CD4-positive, alpha-beta T cell treated with Interleukin-4 for 4 hours (primary cell): ENCODE data around the gene ATF3.

Source experiments
- DNase-seq: peaks from one replicate; pipeline ENCODE4 v3.0.0-alpha.2; 2020

ATF3 gene

GRCh38 chr1:212608392-212608958 lies at the start of gene ATF3:
Gene ATF3, plus strand, starts transcription at chr1:212608761. Its CDS starts 6,261 bp downstream, at chr1:212615022.
- peak; percentile 93 for DNase-seq

GRCh38 chr1:212559929-212560328 lies 48.6 kb upstream of the ATF3 start:
- DNase-seq, result no peak

GRCh38 chr1:212560933-212561460 lies 47.6 kb upstream of the ATF3 start:
- no peak for DNase-seq

- no peak for DNase-seq
These were observed 47.0 kb upstream of the ATF3 start for GRCh38 chr1:212561501-212561931.

- no peak for DNase-seq
These were observed 45.8 kb upstream of the ATF3 start for GRCh38 chr1:212562771-212563170.

GRCh38 chr1:212565079-212565478 lies 43.5 kb upstream of the ATF3 start:
- no peak for DNase-seq

- no peak for DNase-seq
These were observed 42.8 kb upstream of the ATF3 start for GRCh38 chr1:212565571-212566305.

- DNase-seq, result peak; percentile 88
These were observed 41.8 kb upstream of the ATF3 start for GRCh38 chr1:212566522-212567479.

- DNase-seq, result no peak
These were observed 40.9 kb upstream of the ATF3 start for GRCh38 chr1:212567638-212568037.

- no peak for DNase-seq
These were observed 39.5 kb upstream of the ATF3 start for GRCh38 chr1:212568978-212569537.

GRCh38 chr1:212574732-212575131 lies 33.8 kb upstream of the ATF3 start:
- DNase-seq, result no peak

- no peak for DNase-seq
These were observed 33.2 kb upstream of the ATF3 start for GRCh38 chr1:212575333-212575732.

GRCh38 chr1:212578041-212578440 lies 30.5 kb upstream of the ATF3 start:
- no peak for DNase-seq

GRCh38 chr1:212581034-212581433 lies 27.5 kb upstream of the ATF3 start:
- no peak for DNase-seq

- DNase-seq, result no peak
These were observed 26.3 kb upstream of the ATF3 start for GRCh38 chr1:212582291-212582690.

- DNase-seq, result no peak
These were observed 25.5 kb upstream of the ATF3 start for GRCh38 chr1:212582808-212583615.

GRCh38 chr1:212583643-212584042 lies 24.9 kb upstream of the ATF3 start:
- DNase-seq, result no peak

- no peak for DNase-seq
These were observed 24.3 kb upstream of the ATF3 start for GRCh38 chr1:212584092-212584886.

GRCh38 chr1:212585210-212585609 lies 23.4 kb upstream of the ATF3 start:
- DNase-seq, result no peak

GRCh38 chr1:212586206-212587015 lies 22.1 kb upstream of the ATF3 start:
- DNase-seq, result no peak
